Liver (tissue), 3 donors: Measurements from ENCODE around the gene ABL1.

Experiments used
- ATF3 ChIP-seq: IDR thresholded peaks from 2 replicates; pipeline ENCODE4 v1.6.1; 2016; ENCODE audit warnings: antibody characterized with exemption
- CTCF ChIP-seq: fragments of 150-350 bp; IDR thresholded peaks from 2 replicates; pipeline ENCODE4 v1.5.1; 2017; ENCODE audit warnings: improper control_type of control experiment, low read depth, low read length; ENCODE audit not compliant: missing input control
- EGR1 ChIP-seq, 2 donors: IDR thresholded peaks; 2 replicates each; pipeline ENCODE4 v1.6.1; 2016 to 2018; ENCODE audit warnings: antibody characterized with exemption in 2 of 2, low read depth in 2 of 2
- FOXA1 ChIP-seq: IDR thresholded peaks from 2 replicates; pipeline ENCODE4 v1.6.1; 2016; ENCODE audit warnings: antibody characterized with exemption
- GABPA ChIP-seq, 2 donors: IDR thresholded peaks in 1 of 2; conservative IDR thresholded peaks in 1 of 2; 2 replicates each; pipeline ENCODE4 v1.6.1; 2016; ENCODE audit warnings: antibody characterized with exemption in 2 of 2, mild to moderate bottlenecking in 1 of 2, moderate library complexity in 1 of 2
- NR2F2 ChIP-seq: IDR thresholded peaks from 2 replicates; pipeline ENCODE4 v1.6.1; 2016; ENCODE audit warnings: antibody characterized with exemption
- RAD21 ChIP-seq, 2 donors: IDR thresholded peaks; 2 replicates each; pipeline ENCODE4 v1.6.1; 2016; ENCODE audit warnings: antibody characterized with exemption in 2 of 2, mild to moderate bottlenecking in 2 of 2
- REST ChIP-seq: IDR thresholded peaks from 2 replicates; pipeline ENCODE4 v1.6.1; 2016; ENCODE audit warnings: antibody characterized with exemption, mild to moderate bottlenecking
- SP1 ChIP-seq: IDR thresholded peaks from 2 replicates; pipeline ENCODE4 v1.6.1; 2018; ENCODE audit warnings: antibody characterized with exemption, mild to moderate bottlenecking
- TAF1 ChIP-seq: conservative IDR thresholded peaks from 2 replicates; pipeline ENCODE4 v1.6.1; 2016; ENCODE audit warnings: antibody characterized with exemption, mild to moderate bottlenecking
- ZBTB33 ChIP-seq: IDR thresholded peaks from 2 replicates; pipeline ENCODE4 v1.6.1; 2016; ENCODE audit warnings: antibody characterized with exemption
- donor health status: healthy.
- donor health status: healthy.

GRCh38 chr9:130922893-130923610, 88.0 kb downstream of the ABL1 start:
- TF ChIP-seq CTCF (no peak), TAF1 (no peak), NR2F2 (no peak), GABPA (IDR thresholded peaks at IDR 0.05 in 1 of 2, conservative IDR thresholded peaks at IDR 0.05 in 1 of 2) (no peak), SP1 (no peak), REST (no peak), ATF3 (no peak), RAD21 (IDR thresholded peaks at IDR 0.05) (no peak), FOXA1 (no peak), ZBTB33 (no peak), EGR1 (IDR thresholded peaks at IDR 0.05; ENCODE audit: low read depth in 2 of 2) (no peak)
